GM19351 (cell line): ENCODE measurements around the gene MUC5B.
"Not testable (repeated sequence)": the region's sequence is repeated elsewhere in the genome, so short reads cannot be mapped to it uniquely, and the experiment has no call there.

Source experiments
- ATAC-seq: cut with Tn5 transposase; IDR thresholded peaks from one replicate; pipeline ENCODE4 v1.9.1; 2021; ENCODE audit warnings: mild to moderate bottlenecking, moderate library complexity; ENCODE audit not compliant: unreplicated experiment

The MUC5B gene

GRCh38 chr11:1202776-1203504, 19.9 kb upstream of the MUC5B start:
- no peak for ATAC-seq

GRCh38 chr11:1203505-1204271, 19.2 kb upstream of the MUC5B start:
- no peak for ATAC-seq

GRCh38 chr11:1204381-1205101, 18.3 kb upstream of the MUC5B start:
- no peak for ATAC-seq

GRCh38 chr11:1205121-1205986, 17.5 kb upstream of the MUC5B start:
- no peak for ATAC-seq

- no peak for ATAC-seq
These were observed 16.9 kb upstream of the MUC5B start for GRCh38 chr11:1205987-1206331.

- ATAC-seq: no peak
These were observed 16.2 kb upstream of the MUC5B start for GRCh38 chr11:1206391-1207271.

GRCh38 chr11:1207401-1208143, 15.3 kb upstream of the MUC5B start:
- no peak for ATAC-seq

- no peak for ATAC-seq
These were observed 14.8 kb upstream of the MUC5B start for GRCh38 chr11:1208144-1208393.

- no peak for ATAC-seq
These were observed 14.2 kb upstream of the MUC5B start for GRCh38 chr11:1208394-1209261.

GRCh38 chr11:1209371-1210057, 13.4 kb upstream of the MUC5B start:
- ATAC-seq: no peak

- ATAC-seq: no peak
These were observed 11.0 kb upstream of the MUC5B start for GRCh38 chr11:1211838-1212237.

GRCh38 chr11:1215826-1216225, 7.0 kb upstream of the MUC5B start:
- ATAC-seq: not testable (repeated sequence)

- ATAC-seq: no peak
These were observed 5.7 kb upstream of the MUC5B start for GRCh38 chr11:1217151-1217550.

GRCh38 chr11:1218256-1218787, 4.5 kb upstream of the MUC5B start:
- no peak for ATAC-seq

- ATAC-seq: no peak
These were observed 3.9 kb upstream of the MUC5B start for GRCh38 chr11:1218788-1219445.

GRCh38 chr11:1219446-1219833, 3.4 kb upstream of the MUC5B start:
- ATAC-seq: no peak
